Endodermal cell (in vitro differentiated cells): ENCODE measurements around the gene CDC14A. TPM values are rescaled to one million over a fixed set of nuclear protein-coding genes. Genes with fewer than 3 reads are reported as not detected.

Experiments
- DNase-seq: peaks from one replicate; pipeline ENCODE4 v3.0.0-alpha.2; 2017
- H3K27ac ChIP-seq: 2 replicates; pipeline ENCODE4 v1.5.1; 2013; ENCODE audit warnings: mild to moderate bottlenecking, low read depth, low read length, moderate library complexity
- H3K27me3 ChIP-seq: 2 replicates; pipeline ENCODE4 v1.6.1; 2013; ENCODE audit warnings: mild to moderate bottlenecking, low read length, moderate library complexity; ENCODE audit not compliant: insufficient read depth, control insufficient read depth, poor library complexity, severe bottlenecking
- H3K36me3 ChIP-seq: 2 replicates; pipeline ENCODE4 v1.7.0; 2013; ENCODE audit warnings: mild to moderate bottlenecking, low read length, moderate library complexity; ENCODE audit not compliant: control insufficient read depth, insufficient read depth
- H3K4me1 ChIP-seq: one replicate; pipeline ENCODE4 v1.7.0; 2013; ENCODE audit warnings: low read length; ENCODE audit not compliant: control insufficient read depth, insufficient read depth
- H3K4me3 ChIP-seq: 2 replicates; pipeline ENCODE4 v1.5.1; 2013; ENCODE audit warnings: mild to moderate bottlenecking, low read length, moderate library complexity
- H3K9ac ChIP-seq: 2 replicates; pipeline ENCODE4 v1.6.1; 2013; ENCODE audit warnings: mild to moderate bottlenecking, low read length, moderate library complexity; ENCODE audit not compliant: poor library complexity, severe bottlenecking; ENCODE audit errors: extremely low read depth
- H3K9me3 ChIP-seq: 2 replicates; pipeline ENCODE4 v1.6.1; 2013; ENCODE audit warnings: mild to moderate bottlenecking, low read length, moderate library complexity; ENCODE audit not compliant: control insufficient read depth
- H3K27ac Mint-ChIP-seq: 2 replicates; pipeline ENCODE4 v1.8.0; 2020; ENCODE audit warnings: mixed read lengths
- H3K27me3 Mint-ChIP-seq: 2 replicates; pipeline ENCODE4 v1.8.0; 2021; ENCODE audit warnings: mild to moderate bottlenecking, mixed read lengths; ENCODE audit not compliant: insufficient read depth
- H3K36me3 Mint-ChIP-seq: 2 replicates; pipeline ENCODE4 v1.8.0; 2020; ENCODE audit warnings: low read depth, mixed read lengths
- H3K4me1 Mint-ChIP-seq: 2 replicates; pipeline ENCODE4 v1.8.0; 2020; ENCODE audit warnings: mixed read lengths
- H3K4me3 Mint-ChIP-seq: 2 replicates; pipeline ENCODE4 v1.8.0; 2020; ENCODE audit warnings: mild to moderate bottlenecking, moderate library complexity, mixed read lengths
- H3K9me3 Mint-ChIP-seq: 2 replicates; pipeline ENCODE4 v1.8.0; 2020; ENCODE audit warnings: mild to moderate bottlenecking, mixed read lengths
- CTCF ChIP-seq: fragments of 200-600 bp; sonication (generic); conservative IDR thresholded peaks from 2 replicates; pipeline ENCODE4 v1.5.0; 2021; ENCODE audit warnings: antibody characterized with exemption, mild to moderate bottlenecking
- WGBS, 2 experiments: methylation state at CpG; one replicate each; pipeline versions ENCODE4 v1.1.5 to v1.1.7; 2013; ENCODE audit warnings: missing lambda C conversion rate in 2 of 2, mixed read lengths in 1 of 2; ENCODE audit not compliant: insufficient coverage in 1 of 2, insufficient read length in 1 of 2; 5-methylcytosine and 5-hydroxymethylcytosine counted together
- total RNA-seq, 2 donors: library from RNA; stranded (reverse); fragmentation: NEBNext Ultra II Directional in 1 of 2; extraction: Animal tissue kit (Norgen Biotek cat#: 25700) in 1 of 2; gene quantifications; 2 replicates in 1 of 2; 3 replicates in 1 of 2; pipeline ENCODE4 v1.2.1, GENCODE V29; 2021

The CDC14A gene
- total RNA-seq, 2 donors from 2014 or later = 14.5 to 17.6 TPM

- Histone ChIP-seq H3K4me3 (peak overlapping the region; percentile 98), H3K4me1 (no peaks in the 10 kb centered on the region), H3K36me3 (peaks cover 3% of the 10 kb centered on the region), H3K27me3 (no peaks in the 10 kb centered on the region), H3K27ac (peak overlapping the region; percentile 98), H3K9me3 (no peaks in the 10 kb centered on the region), H3K9ac (peak overlapping the region; percentile 92)
- TF ChIP-seq CTCF = no peak
- 80 to 87% methylated on average over 7 to 10 of the region's 10 CpGs for WGBS, 2 experiments
- Mint-ChIP-seq H3K4me3 (peak overlapping the region; percentile 98), H3K27me3 (no peaks in the 10 kb centered on the region), H3K36me3 (peaks cover under 1% of the 10 kb centered on the region), H3K27ac (peak overlapping the region; percentile 98), H3K9me3 (no peaks in the 10 kb centered on the region), H3K4me1 (peaks cover 20% of the 10 kb centered on the region)
- DNase-seq = no peak
Measured at GRCh38 chr1:100350787-100351094, 1.6 kb upstream of the CDC14A start.

- 4 to 5% methylated on average over 30 to 36 of the region's 36 CpGs for WGBS, 2 experiments
- Mint-ChIP-seq H3K9me3 (no peaks in the 10 kb centered on the region), H3K27me3 (no peaks in the 10 kb centered on the region), H3K4me3 (peak overlapping the region; percentile 98), H3K36me3 (peaks cover 6% of the 10 kb centered on the region), H3K27ac (peak overlapping the region; percentile 98), H3K4me1 (peaks cover 26% of the 10 kb centered on the region)
- Histone ChIP-seq H3K4me3 (peak overlapping the region; percentile 98), H3K9me3 (no peaks in the 10 kb centered on the region), H3K27me3 (no peaks in the 10 kb centered on the region), H3K4me1 (no peaks in the 10 kb centered on the region), H3K27ac (peak overlapping the region; percentile 98), H3K9ac (peak overlapping the region; percentile 92), H3K36me3 (peaks cover 9% of the 10 kb centered on the region)
- peak; percentile 70 for TF ChIP-seq CTCF
- peak; percentile 97 for DNase-seq
Measured at GRCh38 chr1:100351095-100351887, 1.0 kb upstream of the CDC14A start.

GRCh38 chr1:100353071-100353801, 930 bp downstream of the CDC14A start:
- Histone ChIP-seq H3K36me3 (peaks cover 15% of the 10 kb centered on the region), H3K27ac (peak overlapping the region; percentile 98), H3K9me3 (no peaks in the 10 kb centered on the region), H3K4me3 (peak overlapping the region; percentile 98), H3K27me3 (no peaks in the 10 kb centered on the region), H3K4me1 (no peaks in the 10 kb centered on the region), H3K9ac (peak overlapping the region; percentile 76)
- 1% methylated on average over 24 to 28 of the region's 28 CpGs for WGBS, 2 experiments
- Mint-ChIP-seq H3K36me3 (peaks cover 6% of the 10 kb centered on the region), H3K27me3 (no peaks in the 10 kb centered on the region), H3K4me3 (peak overlapping the region; percentile 98), H3K4me1 (peaks cover 28% of the 10 kb centered on the region), H3K27ac (peak overlapping the region; percentile 98), H3K9me3 (no peaks in the 10 kb centered on the region)
- peak; percentile 16 for TF ChIP-seq CTCF
- peak; percentile 85 for DNase-seq
